Urinary bladder (tissue), 4 donors: Measurements from ENCODE around the gene FBXW12. TPM values are rescaled to one million over a fixed set of nuclear protein-coding genes. Genes with fewer than 3 reads are reported as not detected.

Experiments used
- DNase-seq: peaks from one replicate; pipeline ENCODE4 v3.0.0-alpha.2; 2015; ENCODE audit errors: extremely low spot score
- H3K27ac ChIP-seq: one replicate; pipeline ENCODE4 v1.5.1; 2013; ENCODE audit warnings: low read depth, mild to moderate bottlenecking, moderate library complexity
- H3K36me3 ChIP-seq: one replicate; pipeline ENCODE4 v1.6.1; 2013; ENCODE audit warnings: mild to moderate bottlenecking, moderate library complexity; ENCODE audit not compliant: insufficient read depth
- H3K4me1 ChIP-seq: one replicate; pipeline ENCODE4 v1.6.1; 2013; ENCODE audit warnings: mild to moderate bottlenecking, moderate library complexity; ENCODE audit not compliant: insufficient read depth
- H3K4me3 ChIP-seq: one replicate; pipeline ENCODE4 v1.5.1; 2013; ENCODE audit warnings: low read depth, low read length
- WGBS: extraction: QIAGEN DNeasy Blood & Tissue Kit; methylation state at CpG from one replicate; pipeline ENCODE4 v1.1.7; 2013; 5-methylcytosine and 5-hydroxymethylcytosine counted together
- polyA plus RNA-seq: library from polyadenylated mRNA; stranded (reverse); fragments of 200-250 nt; gene quantifications from one replicate; pipeline ENCODE4 v1.2.3, GENCODE V29; 2013
- total RNA-seq: library from RNA; depleted of rRNA; stranded (reverse); fragments of >200 nt; gene quantifications from one replicate; pipeline ENCODE4 v1.2.3, GENCODE V29; 2014
- donor health status: healthy with polysubstance abuse.
- donor health status: healthy.

FBXW12 gene
- total and polyA plus RNA-seq, 2 donors: 0.32 TPM; not detected in 1

- 49% methylated on average over 11 of the region's 11 CpGs for WGBS
- no peak for DNase-seq
- Histone ChIP-seq H3K27ac (no peak overlapping the region), H3K4me3 (no peak overlapping the region), H3K36me3 (no peaks in the 10 kb centered on the region), H3K4me1 (no peaks in the 10 kb centered on the region)
These were observed 54.4 kb downstream of the FBXW12 start for GRCh38 chr3:48426401-48426909.

- Histone ChIP-seq H3K36me3 (no peaks in the 10 kb centered on the region), H3K4me3 (no peak overlapping the region), H3K4me1 (no peaks in the 10 kb centered on the region), H3K27ac (no peak overlapping the region)
- no peak for DNase-seq
- 57% methylated on average over 8 of the region's 8 CpGs for WGBS
These were observed 55.1 kb downstream of the FBXW12 start for GRCh38 chr3:48426944-48427629.

- Histone ChIP-seq H3K36me3 (no peaks in the 10 kb centered on the region), H3K27ac (no peak overlapping the region), H3K4me1 (no peaks in the 10 kb centered on the region), H3K4me3 (no peak overlapping the region)
- WGBS: 71% methylated on average over 9 of the region's 9 CpGs
- DNase-seq: no peak
These were observed 55.6 kb downstream of the FBXW12 start for GRCh38 chr3:48427630-48427962.

- 58% methylated on average over 7 of the region's 7 CpGs for WGBS
- H3K4me3 ChIP-seq: peak overlapping the region; percentile 78
- no peak for DNase-seq
- H3K4me1 ChIP-seq: no peaks in the 10 kb centered on the region
- no peaks in the 10 kb centered on the region for H3K36me3 ChIP-seq
- H3K27ac ChIP-seq: no peak overlapping the region
These were observed 56.1 kb downstream of the FBXW12 start for GRCh38 chr3:48428088-48428571.

GRCh38 chr3:48428572-48429316 is 56.7 kb downstream of the FBXW12 start:
- H3K4me3 ChIP-seq: peak overlapping the region; percentile 78
- DNase-seq: no peak
- H3K4me1 ChIP-seq: no peaks in the 10 kb centered on the region
- no peaks in the 10 kb centered on the region for H3K36me3 ChIP-seq
- H3K27ac ChIP-seq: peak overlapping the region; percentile 88
- WGBS: 3% methylated on average over 60 of the region's 60 CpGs

GRCh38 chr3:48429317-48429959 is 57.4 kb downstream of the FBXW12 start:
- Histone ChIP-seq H3K4me3 (peak overlapping the region; percentile 78), H3K27ac (peak overlapping the region; percentile 88), H3K36me3 (no peaks in the 10 kb centered on the region), H3K4me1 (no peaks in the 10 kb centered on the region)
- DNase-seq: no peak
- WGBS: under 1% methylated on average over 86 of the region's 86 CpGs

GRCh38 chr3:48429960-48430707 is 58.1 kb downstream of the FBXW12 start, which contains the start of gene PLXNB1:
TSS of gene PLXNB1 (minus strand) at chr3:48430086. CDS start at chr3:48424611, 5,475 bp downstream.
- DNase-seq: peak; percentile 59
- H3K36me3 ChIP-seq: no peaks in the 10 kb centered on the region
- 13% methylated on average over 15 of the region's 15 CpGs for WGBS
- peak within 1 kb of the TSS; percentile 88 for H3K27ac ChIP-seq
- H3K4me3 ChIP-seq: peak within 1 kb of the TSS; percentile 78
- no peaks in the 10 kb centered on the region for H3K4me1 ChIP-seq

- 68% methylated on average over 1 of the region's 1 CpG for WGBS
- Histone ChIP-seq H3K4me1 (no peaks in the 10 kb centered on the region), H3K4me3 (no peak overlapping the region), H3K27ac (peak overlapping the region; percentile 77), H3K36me3 (no peaks in the 10 kb centered on the region)
- DNase-seq: no peak
These were observed 58.7 kb downstream of the FBXW12 start for GRCh38 chr3:48430708-48431101.

GRCh38 chr3:48431224-48432029 is 59.4 kb downstream of the FBXW12 start:
- WGBS: 91% methylated on average over 8 of the region's 8 CpGs

GRCh38 chr3:48432411-48433371 is 60.7 kb downstream of the FBXW12 start:
- H3K4me1 ChIP-seq: no peaks in the 10 kb centered on the region
- DNase-seq: no peak
- H3K27ac ChIP-seq: peak overlapping the region; percentile 49
- no peak overlapping the region for H3K4me3 ChIP-seq
- no peaks in the 10 kb centered on the region for H3K36me3 ChIP-seq
- WGBS: 71% methylated on average over 16 of the region's 16 CpGs

More at GRCh38 chr3:48431224-48432029, 59.4 kb downstream of the FBXW12 start:
- no peak overlapping the region for H3K4me3 ChIP-seq
- no peak for DNase-seq
- peak overlapping the region; percentile 41 for H3K27ac ChIP-seq
- no peaks in the 10 kb centered on the region for H3K36me3 ChIP-seq
- H3K4me1 ChIP-seq: no peaks in the 10 kb centered on the region

GRCh38 chr3:48433472-48434118 is 61.6 kb downstream of the FBXW12 start:
- Histone ChIP-seq H3K4me1 (no peaks in the 10 kb centered on the region), H3K36me3 (no peaks in the 10 kb centered on the region), H3K27ac (peak overlapping the region; percentile 49), H3K4me3 (no peak overlapping the region)
- 77% methylated on average over 12 of the region's 12 CpGs for WGBS
- DNase-seq: no peak
